DND-41 (cell line): ENCODE data around the gene B4GALT5.

Experiments used
- CTCF ChIP-seq: IDR thresholded peaks from 2 replicates; pipeline ENCODE4 v1.5.1; 2012; ENCODE audit warnings: borderline replicate concordance, low read length, moderate library complexity, mild to moderate bottlenecking; ENCODE audit not compliant: poor library complexity, severe bottlenecking; ENCODE audit errors: extremely low read depth
- EZH2 ChIP-seq: IDR thresholded peaks from 3 replicates; pipeline ENCODE4 v1.6.1; 2012; ENCODE audit warnings: borderline replicate concordance, low read depth, mild to moderate bottlenecking, moderate library complexity, low read length, inconsistent platforms; ENCODE audit not compliant: severe bottlenecking

- no peak for TF ChIP-seq CTCF
- no peak for TF ChIP-seq EZH2
Observed at GRCh38 chr20:49727478-49727877, 13.8 kb upstream of the B4GALT5 start.
